H9 (cell line): ENCODE data around the gene CD86. TPM values are rescaled to one million over a fixed set of nuclear protein-coding genes. Genes with fewer than 3 reads are reported as not detected.

Experiments used
- DNase-seq: peaks from one replicate; pipeline ENCODE4 v3.0.0-alpha.2; 2017
- H2AFZ ChIP-seq: one replicate; pipeline ENCODE4 v1.6.1; 2013; ENCODE audit warnings: mild to moderate bottlenecking, low read length, control low read depth, moderate library complexity
- H2AK5ac ChIP-seq: 2 replicates; pipeline ENCODE4 v1.6.1; 2013; ENCODE audit warnings: low read length, control low read depth, mixed read lengths; ENCODE audit not compliant: insufficient read length
- H2BK120ac ChIP-seq: one replicate; pipeline ENCODE4 v1.6.1; 2013; ENCODE audit warnings: low read depth, mild to moderate bottlenecking, low read length, control low read depth, inconsistent platforms; ENCODE audit not compliant: poor library complexity, severe bottlenecking
- H2BK12ac ChIP-seq: 2 replicates; pipeline ENCODE4 v1.6.1; 2013; ENCODE audit warnings: low read length, control low read depth, mixed read lengths, low read depth; ENCODE audit not compliant: insufficient read length
- H2BK15ac ChIP-seq: 2 replicates; pipeline ENCODE4 v1.6.1; 2013; ENCODE audit warnings: low read depth, low read length, control low read depth
- H2BK20ac ChIP-seq: one replicate; pipeline ENCODE4 v1.6.1; 2013; ENCODE audit warnings: low read depth, mild to moderate bottlenecking, low read length, control low read depth, inconsistent platforms; ENCODE audit not compliant: poor library complexity, severe bottlenecking
- H2BK5ac ChIP-seq: 2 replicates; pipeline ENCODE4 v1.6.1; 2013; ENCODE audit warnings: low read length, control low read depth, mixed read lengths; ENCODE audit not compliant: insufficient read length
- H3K14ac ChIP-seq: 2 replicates; pipeline ENCODE4 v1.6.1; 2013; ENCODE audit warnings: low read length, control low read depth; ENCODE audit not compliant: insufficient read depth
- H3K18ac ChIP-seq: 2 replicates; pipeline ENCODE4 v1.6.1; 2013; ENCODE audit warnings: low read depth, mild to moderate bottlenecking, mixed read lengths, low read length, control low read depth; ENCODE audit not compliant: insufficient read length
- H3K23ac ChIP-seq: 2 replicates; pipeline ENCODE4 v1.6.1; 2013; ENCODE audit warnings: low read length, control low read depth, mixed read lengths, low read depth; ENCODE audit not compliant: insufficient read length
- H3K23me2 ChIP-seq: 2 replicates; pipeline ENCODE4 v1.6.1; 2013; ENCODE audit warnings: low read depth, mild to moderate bottlenecking, mixed read lengths, low read length, control low read depth; ENCODE audit not compliant: insufficient read length, poor library complexity, severe bottlenecking
- H3K27ac ChIP-seq: 2 replicates; pipeline ENCODE4 v1.5.1; 2013; ENCODE audit warnings: low read length, control low read depth, mixed read lengths, low read depth; ENCODE audit not compliant: insufficient read length
- H3K27me3 ChIP-seq: 2 replicates; pipeline ENCODE4 v1.6.1; 2013; ENCODE audit warnings: low read length, control low read depth, inconsistent platforms; ENCODE audit not compliant: insufficient read depth
- H3K4ac ChIP-seq: 2 replicates; pipeline ENCODE4 v1.6.1; 2013; ENCODE audit warnings: low read depth, mild to moderate bottlenecking, control low read depth, inconsistent platforms, low read length, moderate library complexity
- H3K4me1 ChIP-seq: 2 replicates; pipeline ENCODE4 v1.6.1; 2013; ENCODE audit warnings: low read length, control low read depth, inconsistent platforms; ENCODE audit not compliant: insufficient read depth
- H3K4me2 ChIP-seq: 2 replicates; pipeline ENCODE4 v1.6.1; 2013; ENCODE audit warnings: low read length, control low read depth, mixed read lengths; ENCODE audit not compliant: insufficient read length, insufficient read depth
- H3K56ac ChIP-seq: 2 replicates; pipeline ENCODE4 v1.6.1; 2013; ENCODE audit warnings: low read depth, mild to moderate bottlenecking, mixed read lengths, low read length, control low read depth; ENCODE audit not compliant: insufficient read length
- H3K79me1 ChIP-seq: 2 replicates; pipeline ENCODE4 v1.6.1; 2013; ENCODE audit warnings: low read depth, mild to moderate bottlenecking, moderate library complexity, low read length, control low read depth, inconsistent platforms; ENCODE audit not compliant: insufficient read depth, poor library complexity, severe bottlenecking
- H3K79me2 ChIP-seq: 2 replicates; pipeline ENCODE4 v1.6.1; 2013; ENCODE audit warnings: low read length, control low read depth, inconsistent platforms; ENCODE audit not compliant: insufficient read depth
- H3K9ac ChIP-seq: 2 replicates; pipeline ENCODE4 v1.6.1; 2013; ENCODE audit warnings: low read length, control low read depth, mixed read lengths; ENCODE audit not compliant: insufficient read length; ENCODE audit errors: extremely low read depth
- H3K9me3 ChIP-seq: one replicate; pipeline ENCODE4 v1.6.1; 2013; ENCODE audit warnings: low read depth, low read length, inconsistent platforms; ENCODE audit not compliant: control insufficient read depth
- H3T11ph ChIP-seq: one replicate; pipeline ENCODE4 v1.6.1; 2013; ENCODE audit warnings: mild to moderate bottlenecking, low read length, control low read depth, inconsistent platforms
- H4K20me1 ChIP-seq: one replicate; pipeline ENCODE4 v1.6.1; 2013; ENCODE audit not compliant: control insufficient read depth, insufficient read length, insufficient read depth
- H4K5ac ChIP-seq: 2 replicates; pipeline ENCODE4 v1.6.1; 2013; ENCODE audit warnings: low read depth, mild to moderate bottlenecking, mixed read lengths, low read length, control low read depth; ENCODE audit not compliant: insufficient read length
- H4K8ac ChIP-seq: replicated peaks from 2 replicates; pipeline ENCODE4 v1.6.1; 2013; ENCODE audit warnings: low read length, control low read depth, mixed read lengths, low read depth; ENCODE audit not compliant: insufficient read length
- H4K91ac ChIP-seq: 2 replicates; pipeline ENCODE4 v1.6.1; 2013; ENCODE audit warnings: low read depth, mild to moderate bottlenecking, moderate library complexity, mixed read lengths, low read length, control low read depth; ENCODE audit not compliant: insufficient read length
- H3K27ac Mint-ChIP-seq, 3 experiments: 2 replicates in 2 of 3; 3 replicates in 1 of 3; pipeline ENCODE4 v1.8.0; 2020 to 2021; ENCODE audit warnings: mixed read lengths in 3 of 3, mild to moderate bottlenecking in 1 of 3, moderate library complexity in 1 of 3
- H3K27me3 Mint-ChIP-seq: 2 replicates; pipeline ENCODE4 v1.8.0; 2021; ENCODE audit warnings: low read depth, mild to moderate bottlenecking, moderate library complexity, mixed read lengths
- H3K36me3 Mint-ChIP-seq, 3 experiments: 2 replicates in 2 of 3; 3 replicates in 1 of 3; pipeline ENCODE4 v1.8.0; 2020 to 2021; ENCODE audit warnings: low read depth in 3 of 3, mixed read lengths in 3 of 3; ENCODE audit not compliant: insufficient read depth in 1 of 3
- H3K4me1 Mint-ChIP-seq, 2 experiments: 2 replicates each; pipeline ENCODE4 v1.8.0; 2020; ENCODE audit warnings: mixed read lengths in 2 of 2
- H3K4me3 Mint-ChIP-seq, 2 experiments: 2 replicates in 1 of 2; 3 replicates in 1 of 2; pipeline ENCODE4 v1.8.0; 2020 to 2021; ENCODE audit warnings: mild to moderate bottlenecking in 2 of 2, mixed read lengths in 2 of 2, moderate library complexity in 1 of 2
- H3K9me3 Mint-ChIP-seq, 2 experiments: 2 replicates in 1 of 2; 3 replicates in 1 of 2; pipeline ENCODE4 v1.8.0; 2020; ENCODE audit warnings: mild to moderate bottlenecking in 2 of 2, mixed read lengths in 2 of 2, moderate library complexity in 1 of 2
- WGBS: extraction: QIAGEN DNeasy Blood & Tissue Kit; methylation state at CpG from one replicate; pipeline ENCODE4 v1.1.7; 2013; ENCODE audit warnings: missing lambda C conversion rate, low lambda C conversion rate, mixed read lengths; ENCODE audit not compliant: insufficient read length; ENCODE audit errors: extremely low coverage; 5-methylcytosine and 5-hydroxymethylcytosine counted together
- total RNA-seq: library from RNA; stranded (reverse); gene quantifications from 2 replicates; pipeline ENCODE4 v1.2.1, GENCODE V29; 2021
- TF ChIP-seq, protein P1 (sequence below): fragments of 200-600 bp; sonication (generic); conservative IDR thresholded peaks from 3 replicates; pipeline ENCODE4 v1.8.0; 2021; ENCODE audit warnings: antibody characterized with exemption, mild to moderate bottlenecking

CD86 gene
- total RNA-seq, 1 experiment from 2014 or later: not detected

DNA sequence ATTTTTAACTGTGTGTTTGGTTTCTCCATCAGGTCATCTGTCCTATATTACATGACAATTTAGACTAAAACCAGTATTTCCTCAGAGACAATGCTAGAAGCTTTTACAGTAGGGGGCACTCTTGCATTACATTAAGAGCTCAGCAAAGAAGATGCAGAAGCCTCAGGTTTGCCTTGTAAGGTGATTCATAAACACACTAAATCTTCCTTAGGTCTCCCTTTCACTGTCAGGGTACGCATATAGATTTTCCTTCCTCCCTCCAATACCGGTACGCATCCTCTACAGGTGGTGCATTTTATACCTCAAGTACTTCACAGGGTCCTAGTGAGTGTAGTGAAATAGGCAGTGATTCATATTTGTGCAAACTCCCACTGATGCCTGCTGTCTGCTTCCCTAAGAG is 46.5 kb downstream of the CD86 start:
- Histone ChIP-seq H3K4me2 (no peak overlapping the region), H3K23ac (no peak overlapping the region), H3K4me1 (no peaks in the 10 kb centered on the region), H3K79me1 (no peaks in the 10 kb centered on the region), H2BK12ac (no peak overlapping the region), H4K20me1 (no peaks in the 10 kb centered on the region), H3K14ac (no peak overlapping the region), H3K9ac (no peak overlapping the region), H3K79me2 (no peaks in the 10 kb centered on the region), H4K5ac (no peak overlapping the region), H3K4ac (no peak overlapping the region), H3T11ph (no peak overlapping the region), H3K18ac (no peak overlapping the region), H2AK5ac (no peak overlapping the region), H3K27ac (no peak overlapping the region), H3K27me3 (no peaks in the 10 kb centered on the region), H2BK20ac (no peak overlapping the region), H3K9me3 (no peaks in the 10 kb centered on the region), H3K56ac (no peak overlapping the region), H4K8ac (no peak overlapping the region), H3K23me2 (no peaks in the 10 kb centered on the region), H2AFZ (no peak overlapping the region), H4K91ac (no peak overlapping the region), H2BK5ac (no peak overlapping the region), H2BK120ac (no peak overlapping the region), H2BK15ac (no peak overlapping the region)
- Mint-ChIP-seq H3K36me3 (no peaks in the 10 kb centered on the region), H3K27ac (no peak overlapping the region), H3K9me3 (no peaks in the 10 kb centered on the region), H3K27me3 (no peaks in the 10 kb centered on the region), H3K4me3 (no peak overlapping the region), H3K4me1 (peaks cover 0 to 7% of the 10 kb centered on the region in 2 experiments; a peak in 2 of 4 replicates)
- WGBS: no CpG with 5 or more reads among the region's 3 CpGs
- no peak for DNase-seq
- TF ChIP-seq, protein P1, sequence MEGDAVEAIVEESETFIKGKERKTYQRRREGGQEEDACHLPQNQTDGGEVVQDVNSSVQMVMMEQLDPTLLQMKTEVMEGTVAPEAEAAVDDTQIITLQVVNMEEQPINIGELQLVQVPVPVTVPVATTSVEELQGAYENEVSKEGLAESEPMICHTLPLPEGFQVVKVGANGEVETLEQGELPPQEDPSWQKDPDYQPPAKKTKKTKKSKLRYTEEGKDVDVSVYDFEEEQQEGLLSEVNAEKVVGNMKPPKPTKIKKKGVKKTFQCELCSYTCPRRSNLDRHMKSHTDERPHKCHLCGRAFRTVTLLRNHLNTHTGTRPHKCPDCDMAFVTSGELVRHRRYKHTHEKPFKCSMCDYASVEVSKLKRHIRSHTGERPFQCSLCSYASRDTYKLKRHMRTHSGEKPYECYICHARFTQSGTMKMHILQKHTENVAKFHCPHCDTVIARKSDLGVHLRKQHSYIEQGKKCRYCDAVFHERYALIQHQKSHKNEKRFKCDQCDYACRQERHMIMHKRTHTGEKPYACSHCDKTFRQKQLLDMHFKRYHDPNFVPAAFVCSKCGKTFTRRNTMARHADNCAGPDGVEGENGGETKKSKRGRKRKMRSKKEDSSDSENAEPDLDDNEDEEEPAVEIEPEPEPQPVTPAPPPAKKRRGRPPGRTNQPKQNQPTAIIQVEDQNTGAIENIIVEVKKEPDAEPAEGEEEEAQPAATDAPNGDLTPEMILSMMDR: peak; percentile 85
